Stomach (tissue), 4 donors: ENCODE data around the gene MT1G.
"Not testable (repeated sequence)": the region's sequence is repeated elsewhere in the genome, so short reads cannot be mapped to it uniquely, and the experiment has no call there.

Source experiments
- EP300 ChIP-seq: sonication (generic); formaldehyde crosslinking; IDR thresholded peaks from one replicate; pipeline ENCODE4 v1.6.1; 2017; ENCODE audit warnings: antibody characterized with exemption
- POLR2A ChIP-seq, 4 donors: fragments of 450-650 bp; IDR thresholded peaks; one replicate each; pipeline ENCODE4 v1.6.1; 2016; ENCODE audit warnings: antibody characterized with exemption in 4 of 4, control low read depth in 2 of 4, mild to moderate bottlenecking in 1 of 4, moderate library complexity in 1 of 4
- TF ChIP-seq, protein P1 (sequence below), 7 experiments: fragments of 450-650 bp in 4 of 7; fragments of 200-600 bp in 3 of 7; sonication (generic) in 3 of 7; IDR thresholded peaks; one replicate each; pipeline ENCODE4 v1.5.1; 2016 to 2019; ENCODE audit warnings: antibody characterized with exemption in 7 of 7, control low read depth in 2 of 7, mild to moderate bottlenecking in 1 of 7

DNA sequence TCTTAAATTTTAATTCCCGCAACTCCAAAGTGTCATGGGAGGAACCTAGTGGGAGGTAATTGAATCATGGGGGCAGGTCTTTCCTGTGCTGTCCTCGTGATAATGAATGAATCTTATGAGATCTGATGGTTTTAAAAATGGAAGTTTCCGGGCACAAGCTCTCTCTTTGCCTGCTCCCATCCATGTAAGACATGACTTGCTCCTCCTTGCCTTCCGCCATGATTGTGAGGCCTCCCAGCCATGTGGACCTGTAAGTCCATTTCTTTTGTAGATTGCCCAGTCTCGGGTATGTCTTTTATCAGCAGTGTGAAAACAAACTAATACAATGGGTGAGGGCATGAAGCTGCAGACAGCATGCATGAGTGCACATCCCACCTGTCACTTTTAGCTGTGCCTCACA lies 44.7 kb downstream of the MT1G start:
- TF ChIP-seq, protein P1, sequence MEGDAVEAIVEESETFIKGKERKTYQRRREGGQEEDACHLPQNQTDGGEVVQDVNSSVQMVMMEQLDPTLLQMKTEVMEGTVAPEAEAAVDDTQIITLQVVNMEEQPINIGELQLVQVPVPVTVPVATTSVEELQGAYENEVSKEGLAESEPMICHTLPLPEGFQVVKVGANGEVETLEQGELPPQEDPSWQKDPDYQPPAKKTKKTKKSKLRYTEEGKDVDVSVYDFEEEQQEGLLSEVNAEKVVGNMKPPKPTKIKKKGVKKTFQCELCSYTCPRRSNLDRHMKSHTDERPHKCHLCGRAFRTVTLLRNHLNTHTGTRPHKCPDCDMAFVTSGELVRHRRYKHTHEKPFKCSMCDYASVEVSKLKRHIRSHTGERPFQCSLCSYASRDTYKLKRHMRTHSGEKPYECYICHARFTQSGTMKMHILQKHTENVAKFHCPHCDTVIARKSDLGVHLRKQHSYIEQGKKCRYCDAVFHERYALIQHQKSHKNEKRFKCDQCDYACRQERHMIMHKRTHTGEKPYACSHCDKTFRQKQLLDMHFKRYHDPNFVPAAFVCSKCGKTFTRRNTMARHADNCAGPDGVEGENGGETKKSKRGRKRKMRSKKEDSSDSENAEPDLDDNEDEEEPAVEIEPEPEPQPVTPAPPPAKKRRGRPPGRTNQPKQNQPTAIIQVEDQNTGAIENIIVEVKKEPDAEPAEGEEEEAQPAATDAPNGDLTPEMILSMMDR (IDR thresholded peaks at IDR 0.05): not testable (repeated sequence)
- not testable (repeated sequence) for TF ChIP-seq POLR2A (IDR thresholded peaks at IDR 0.05); EP300
